ENCODE measurements around the gene PDE4D. TPM values are rescaled to one million over a fixed set of nuclear protein-coding genes. Genes with fewer than 3 reads are reported as not detected.

PDE4D gene
- total and polyA plus RNA-seq, 3 donors from 2014 or later = 7.8 to 13.9 (median 8.7) TPM

DNA sequence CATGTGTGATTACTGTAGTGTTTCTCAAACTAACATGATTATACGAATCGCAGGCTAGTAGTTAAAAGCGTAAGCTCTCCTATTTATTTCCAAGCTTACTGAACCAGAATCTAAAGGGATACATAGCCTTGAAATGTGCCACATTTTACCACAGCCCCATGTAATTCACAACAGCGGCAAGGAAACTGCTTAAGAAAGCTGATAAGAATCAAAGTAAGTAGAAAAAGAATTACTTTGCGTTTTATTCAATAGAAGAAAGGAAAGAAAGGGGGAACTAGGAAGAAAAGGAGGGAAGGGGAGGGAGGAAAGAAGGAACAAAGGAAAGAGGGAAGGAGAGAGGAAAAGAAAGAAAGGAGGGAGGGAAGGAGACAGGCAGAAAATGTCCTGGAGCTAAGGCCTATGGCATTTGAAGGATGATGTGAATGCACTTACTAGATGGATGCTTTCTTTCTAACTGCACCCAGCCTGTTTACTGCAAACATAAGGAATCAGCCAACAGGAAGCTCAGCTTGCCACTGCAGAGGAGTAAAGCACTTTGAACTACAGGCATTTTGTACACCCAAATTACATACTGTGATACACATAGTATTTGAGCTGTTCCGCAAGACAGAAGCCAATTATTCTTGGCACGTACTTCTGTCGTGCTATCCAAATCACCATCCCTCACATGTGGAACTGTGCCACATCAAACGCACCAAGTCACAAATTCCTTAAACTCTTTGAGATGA lies 789.0 kb downstream of the PDE4D start:
- Histone ChIP-seq H3K27ac (no peak overlapping the region), H3K4me3 (no peak overlapping the region), H3K27me3 (no peaks in the 10 kb centered on the region), H3K36me3 (ENCODE audit: low read depth, missing control alignments) (no peaks in the 10 kb centered on the region), H3K9me3 (no peaks in the 10 kb centered on the region), H3K4me1 (no peaks in the 10 kb centered on the region)
- intact Hi-C loops (cut with DNase I; ENCODE audit: low total_unique reads) = no loop called here
- DNase-seq = no peak
- WGBS, 2 donors = 70 to 76% methylated on average over 9 of the region's 9 CpGs
- TF ChIP-seq, protein P1, sequence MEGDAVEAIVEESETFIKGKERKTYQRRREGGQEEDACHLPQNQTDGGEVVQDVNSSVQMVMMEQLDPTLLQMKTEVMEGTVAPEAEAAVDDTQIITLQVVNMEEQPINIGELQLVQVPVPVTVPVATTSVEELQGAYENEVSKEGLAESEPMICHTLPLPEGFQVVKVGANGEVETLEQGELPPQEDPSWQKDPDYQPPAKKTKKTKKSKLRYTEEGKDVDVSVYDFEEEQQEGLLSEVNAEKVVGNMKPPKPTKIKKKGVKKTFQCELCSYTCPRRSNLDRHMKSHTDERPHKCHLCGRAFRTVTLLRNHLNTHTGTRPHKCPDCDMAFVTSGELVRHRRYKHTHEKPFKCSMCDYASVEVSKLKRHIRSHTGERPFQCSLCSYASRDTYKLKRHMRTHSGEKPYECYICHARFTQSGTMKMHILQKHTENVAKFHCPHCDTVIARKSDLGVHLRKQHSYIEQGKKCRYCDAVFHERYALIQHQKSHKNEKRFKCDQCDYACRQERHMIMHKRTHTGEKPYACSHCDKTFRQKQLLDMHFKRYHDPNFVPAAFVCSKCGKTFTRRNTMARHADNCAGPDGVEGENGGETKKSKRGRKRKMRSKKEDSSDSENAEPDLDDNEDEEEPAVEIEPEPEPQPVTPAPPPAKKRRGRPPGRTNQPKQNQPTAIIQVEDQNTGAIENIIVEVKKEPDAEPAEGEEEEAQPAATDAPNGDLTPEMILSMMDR (IDR thresholded peaks at IDR 0.05) = no peak
- no peak for TF ChIP-seq POLR2A (IDR thresholded peaks at IDR 0.05)

DNA sequence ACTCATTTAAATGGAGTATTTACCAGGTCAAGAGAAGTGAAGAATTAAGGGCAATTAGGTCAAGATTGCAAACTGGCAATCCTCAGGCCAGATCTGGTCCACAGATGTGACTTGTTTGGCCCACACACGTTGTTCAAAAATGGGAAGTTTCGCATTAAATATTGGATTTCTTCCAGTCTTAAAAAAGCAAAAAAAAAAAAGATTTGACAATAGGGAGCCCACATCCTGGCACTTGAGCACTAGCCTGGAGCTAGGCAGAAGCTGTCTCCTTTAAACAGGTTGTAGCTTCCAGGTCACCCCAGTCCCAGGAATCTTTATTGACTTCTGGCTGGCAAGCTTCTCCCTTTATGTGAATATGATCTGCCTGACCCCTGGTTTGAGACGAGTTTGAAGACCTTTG lies 790.2 kb downstream of the PDE4D start:
- WGBS, 2 donors = 81 to 82% methylated on average over 3 of the region's 3 CpGs

DNA sequence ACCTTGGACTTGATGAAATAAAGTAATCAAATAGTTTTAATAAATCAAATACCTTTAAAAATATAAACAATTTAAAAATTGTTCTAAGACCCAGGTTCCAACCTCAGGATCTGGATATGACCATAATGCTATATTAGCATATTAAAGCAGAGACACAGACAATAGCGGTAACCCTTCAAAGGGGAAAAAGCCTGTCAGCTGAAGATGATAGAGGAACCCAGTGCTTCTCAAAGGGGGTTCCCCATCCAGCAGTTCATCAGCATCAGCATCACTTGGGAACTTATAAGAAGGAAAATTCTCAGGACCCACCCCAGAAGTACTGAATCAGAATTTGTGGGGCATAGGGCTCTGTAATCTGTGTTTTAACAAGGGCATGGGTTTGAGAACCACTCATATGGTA lies 791.1 kb downstream of the PDE4D start:
- intact Hi-C loops (cut with DNase I; ENCODE audit: low total_unique reads) = no loop called here
- Histone ChIP-seq H3K27me3 (no peaks in the 10 kb centered on the region), H3K9me3 (no peaks in the 10 kb centered on the region), H3K4me1 (no peaks in the 10 kb centered on the region), H3K27ac (no peak overlapping the region), H3K4me3 (no peak overlapping the region), H3K36me3 (ENCODE audit: low read depth, missing control alignments) (no peaks in the 10 kb centered on the region)
- 86 to 89% methylated on average over 1 of the region's 1 CpG for WGBS, 2 donors
- no peak for TF ChIP-seq POLR2A (IDR thresholded peaks at IDR 0.05)
- TF ChIP-seq, protein P1 (IDR thresholded peaks at IDR 0.05) = no peak
- no peak for DNase-seq

More for the DNA sequence above, 790.2 kb downstream of the PDE4D start:
- H3K4me1 ChIP-seq = no peaks in the 10 kb centered on the region
- no peak for DNase-seq
- H3K27ac ChIP-seq = no peak overlapping the region
- H3K4me3 ChIP-seq = no peak overlapping the region
- intact Hi-C loops (cut with DNase I; ENCODE audit: low total_unique reads) = no loop called here
- H3K9me3 ChIP-seq = no peaks in the 10 kb centered on the region
- H3K36me3 ChIP-seq (ENCODE audit: low read depth, missing control alignments) = no peaks in the 10 kb centered on the region
- H3K27me3 ChIP-seq = no peaks in the 10 kb centered on the region
- TF ChIP-seq, protein P1 (IDR thresholded peaks at IDR 0.05) = no peak
- TF ChIP-seq POLR2A (IDR thresholded peaks at IDR 0.05) = no peak

DNA sequence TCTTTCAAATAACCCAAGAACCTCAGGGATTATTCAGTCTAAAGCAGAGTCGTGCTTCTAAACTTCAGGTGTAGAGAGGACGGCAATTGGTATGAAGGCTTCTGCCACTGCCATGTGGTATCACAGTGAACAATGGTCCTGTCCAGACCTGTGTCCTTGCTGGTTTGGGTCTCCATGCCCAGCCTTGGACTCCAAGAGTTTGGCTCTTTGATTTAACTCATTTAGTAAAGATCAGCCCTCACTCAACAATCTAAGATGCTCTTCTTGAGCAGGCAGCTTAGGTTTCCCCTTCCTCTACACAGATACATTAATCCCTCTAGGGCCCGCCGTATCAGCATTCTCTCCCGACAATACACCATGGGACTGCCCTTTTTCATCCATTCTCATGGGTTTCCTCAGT lies 792.7 kb downstream of the PDE4D start:
- WGBS, 2 donors = 98 to 99% methylated on average over 5 of the region's 5 CpGs
- no peak for DNase-seq
- Histone ChIP-seq H3K27me3 (no peaks in the 10 kb centered on the region), H3K4me1 (no peaks in the 10 kb centered on the region), H3K27ac (no peak overlapping the region), H3K36me3 (ENCODE audit: low read depth, missing control alignments) (no peaks in the 10 kb centered on the region), H3K9me3 (no peaks in the 10 kb centered on the region), H3K4me3 (no peak overlapping the region)
- intact Hi-C loops (cut with DNase I; ENCODE audit: low total_unique reads) = no loop called here
- TF ChIP-seq POLR2A (IDR thresholded peaks at IDR 0.05) = no peak
- TF ChIP-seq, protein P1 (IDR thresholded peaks at IDR 0.05) = no peak

DNA sequence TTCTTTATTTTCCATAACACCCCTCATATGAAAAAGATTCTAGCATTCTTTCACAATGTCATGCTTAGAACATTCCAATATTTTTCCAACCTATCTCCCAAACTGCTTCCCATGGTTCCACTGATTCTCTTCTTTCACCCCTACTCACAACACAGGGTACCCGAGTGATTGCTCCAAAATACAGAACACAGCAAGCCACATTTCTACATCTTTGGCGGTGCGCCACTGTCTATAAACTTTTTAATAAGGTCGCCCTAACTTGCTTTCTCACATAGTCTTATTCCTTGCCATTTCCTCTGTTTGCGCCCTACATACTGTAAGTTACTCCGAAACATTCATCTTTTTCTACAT lies 793.6 kb downstream of the PDE4D start:
- Histone ChIP-seq H3K27ac (no peak overlapping the region), H3K27me3 (no peaks in the 10 kb centered on the region), H3K9me3 (no peaks in the 10 kb centered on the region), H3K4me1 (no peaks in the 10 kb centered on the region), H3K36me3 (ENCODE audit: low read depth, missing control alignments) (no peaks in the 10 kb centered on the region), H3K4me3 (no peak overlapping the region)
- no peak for DNase-seq
- WGBS, 2 donors = 94 to 95% methylated on average over 6 of the region's 6 CpGs
- intact Hi-C loops (cut with DNase I; ENCODE audit: low total_unique reads) = no loop called here
- no peak for TF ChIP-seq POLR2A (IDR thresholded peaks at IDR 0.05)
- TF ChIP-seq, protein P1 (IDR thresholded peaks at IDR 0.05) = no peak
